Sigmoid colon (tissue), 7 donors: ENCODE measurements around the gene NKAIN4. TPM values are rescaled to one million over a fixed set of nuclear protein-coding genes. Genes with fewer than 3 reads are reported as not detected.

Experiments used
- DNase-seq: peaks from one replicate; pipeline ENCODE4 v3.0.0-alpha.2; 2019
- H3K27ac ChIP-seq, 4 donors: fragments of 200-600 bp; sonication (generic); one replicate each; pipeline ENCODE4 v1.5.1; 2016 to 2019; ENCODE audit warnings: mild to moderate bottlenecking in 1 of 4
- H3K27me3 ChIP-seq, 3 donors: fragments of 200-600 bp; sonication (generic); one replicate each; pipeline ENCODE4 v1.5.1; 2019; ENCODE audit warnings: mild to moderate bottlenecking in 1 of 3
- H3K36me3 ChIP-seq, 4 donors: fragments of 200-600 bp; sonication (generic); one replicate each; pipeline ENCODE4 v1.5.1; 2016 to 2019
- H3K4me1 ChIP-seq, 4 donors: fragments of 200-600 bp; sonication (generic); one replicate each; pipeline ENCODE4 v1.5.1; 2017 to 2019
- H3K4me3 ChIP-seq, 4 donors: fragments of 200-600 bp; sonication (generic); one replicate each; pipeline ENCODE4 v1.5.1; 2017 to 2019; ENCODE audit warnings: mild to moderate bottlenecking in 2 of 4, moderate library complexity in 1 of 4
- H3K9me3 ChIP-seq, 4 donors: fragments of 200-600 bp in 3 of 4; sonication (generic) in 3 of 4; one replicate each; pipeline versions ENCODE4 v1.5.1 to v1.6.1; 2013 to 2019
- CTCF ChIP-seq, 4 experiments: fragments of 450-650 bp in 3 of 4; fragments of 200-600 bp in 1 of 4; IDR thresholded peaks; one replicate each; pipeline ENCODE4 v1.5.1; 2016 to 2019; ENCODE audit warnings: antibody characterized with exemption in 4 of 4, mild to moderate bottlenecking in 3 of 4, moderate library complexity in 2 of 4
- EP300 ChIP-seq, 4 donors: sonication (generic); formaldehyde crosslinking; IDR thresholded peaks; one replicate each; pipeline ENCODE4 v1.6.1; 2017; ENCODE audit warnings: antibody characterized with exemption in 4 of 4
- POLR2A ChIP-seq, 2 donors: fragments of 450-650 bp; IDR thresholded peaks; one replicate each; pipeline ENCODE4 v1.6.1; 2016; ENCODE audit warnings: antibody characterized with exemption in 2 of 2, mild to moderate bottlenecking in 2 of 2, moderate library complexity in 2 of 2
- POLR2AphosphoS5 ChIP-seq, 4 donors: sonication (generic); formaldehyde crosslinking; IDR thresholded peaks; one replicate each; pipeline ENCODE4 v1.6.1; 2017; ENCODE audit warnings: antibody characterized with exemption in 4 of 4
- WGBS, 2 donors: extraction: QIAGEN DNeasy Blood & Tissue Kit; methylation state at CpG; one replicate each; pipeline ENCODE4 v1.1.7; 2013; 5-methylcytosine and 5-hydroxymethylcytosine counted together
- intact Hi-C: fragments of 100-400 bp; cut with DNase I; formaldehyde crosslinking; loops from one replicate; pipeline ENCODE4 v1.15.1; 2023
- polyA plus RNA-seq, 3 donors: library from polyadenylated mRNA; stranded (reverse); fragments of 200-250 nt; gene quantifications; one replicate each; pipeline ENCODE4 v1.2.3, GENCODE V29; 2013
- small RNA-seq, 3 donors: library from RNA; depleted of rRNA; stranded (forward); fragments of <200 nt; gene quantifications; one replicate each; pipeline ENCODE3, GENCODE V24; 2016
- total RNA-seq, 4 donors: library from RNA; depleted of rRNA; stranded (reverse); fragments of >200 nt; gene quantifications; one replicate each; pipeline ENCODE4 v1.1.0, GENCODE V29; 2016
- donor health status: healthy with polysubstance abuse.
- donor health status: Bipolar disorder and iron deficiency.
- donor health status: healthy.

The NKAIN4 gene
- total and polyA plus RNA-seq, 7 donors, result 0.33 to 4.4 (median 0.95) TPM; not detected in 2

GRCh38 chr20:63190828-63191227, 63.4 kb downstream of the NKAIN4 start:
- intact Hi-C loops, result no loop called here
- Histone ChIP-seq H3K4me1 (no peaks in the 10 kb centered on the region), H3K27me3 (no peaks in the 10 kb centered on the region), H3K36me3 (peaks cover 0 to 16% (median 5%) of the 10 kb centered on the region in 4 donors), H3K27ac (no peak overlapping the region), H3K9me3 (no peaks in the 10 kb centered on the region), H3K4me3 (no peak overlapping the region)
- DNase-seq, result no peak
- WGBS, 2 donors, result 81 to 89% methylated on average over 20 of the region's 20 CpGs
- TF ChIP-seq CTCF (IDR thresholded peaks at IDR 0.05), result no peak
- no peak for TF ChIP-seq POLR2AphosphoS5 (IDR thresholded peaks at IDR 0.05)
- TF ChIP-seq EP300 (IDR thresholded peaks at IDR 0.05), result no peak
- TF ChIP-seq POLR2A (IDR thresholded peaks at IDR 0.05), result no peak

Small RNA genes within 50 kb of the gene (small RNA-seq; reads per million reads assigned to genes)
- gene MIR3196 (0 reads per million in 3 donors), gene MIR4326 (0 to 0.36 (median 0) reads per million in 3 donors)

Other genes starting within 250 kb of the NKAIN4 start
- not detected for gene BHLHE23, start 247.5 kb downstream of the NKAIN4 start, total RNA-seq
- gene BHLHE23, start 247.5 kb downstream of the NKAIN4 start, polyA plus RNA-seq, result not detected
- gene YTHDF1, start 38.3 kb downstream of the NKAIN4 start, total RNA-seq, result 10 to 100 TPM; 20.2 to 25.0 (median 23.4) TPM
- 10 to 100 TPM; 15.3 to 22.5 (median 16.2) TPM for gene YTHDF1, start 38.3 kb downstream of the NKAIN4 start, polyA plus RNA-seq
- 1 to 10 TPM in 1 of 4 donors, under 1 TPM in 1, not detected in 2; 0.71 to 1.2 TPM for gene BIRC7, start 18.6 kb downstream of the NKAIN4 start, total RNA-seq
- under 1 TPM in 2 of 3 donors, not detected in 1; 0.15 to 0.60 TPM for gene BIRC7, start 18.6 kb downstream of the NKAIN4 start, polyA plus RNA-seq
- gene ARFGAP1, start 18.4 kb upstream of the NKAIN4 start, total RNA-seq, result 10 to 100 TPM; 20.3 to 53.7 (median 34.4) TPM
- gene ARFGAP1, start 18.4 kb upstream of the NKAIN4 start, polyA plus RNA-seq, result 100 to 1,000 TPM in 1 of 3 donors, 10 to 100 TPM in 2; 19.8 to 109 (median 24.3) TPM
- gene COL20A1, start 38.7 kb upstream of the NKAIN4 start, total RNA-seq, result not detected
- gene COL20A1, start 38.7 kb upstream of the NKAIN4 start, polyA plus RNA-seq, result under 1 TPM in 1 of 3 donors, not detected in 2; 0.07 TPM
- gene CHRNA4, start 106.9 kb upstream of the NKAIN4 start, total RNA-seq, result 1 to 10 TPM in 1 of 4 donors, not detected in 3; 1.1 TPM
- under 1 TPM in 1 of 3 donors, not detected in 2; 0.07 TPM for gene CHRNA4, start 106.9 kb upstream of the NKAIN4 start, polyA plus RNA-seq
- 1 to 10 TPM in 2 of 4 donors, under 1 TPM in 1, not detected in 1; 0.95 to 4.2 (median 1.4) TPM for gene KCNQ2, start 218.2 kb upstream of the NKAIN4 start, total RNA-seq
- gene KCNQ2, start 218.2 kb upstream of the NKAIN4 start, polyA plus RNA-seq, result under 1 TPM in 1 of 3 donors, not detected in 2; 0.83 TPM
- gene EEF1A2, start 244.6 kb upstream of the NKAIN4 start, total RNA-seq, result 10 to 100 TPM in 2 of 4 donors, 1 to 10 TPM in 2; 4.6 to 14.3 (median 11.0) TPM
- 1 to 10 TPM; 2.8 to 7.8 (median 4.2) TPM for gene EEF1A2, start 244.6 kb upstream of the NKAIN4 start, polyA plus RNA-seq